GM19452 (cell line): ENCODE measurements around the gene CTSL.

Source experiments
- ATAC-seq: cut with Tn5 transposase; IDR thresholded peaks from one replicate; pipeline ENCODE4 v1.9.1; 2021; ENCODE audit not compliant: unreplicated experiment

CTSL gene

DNA sequence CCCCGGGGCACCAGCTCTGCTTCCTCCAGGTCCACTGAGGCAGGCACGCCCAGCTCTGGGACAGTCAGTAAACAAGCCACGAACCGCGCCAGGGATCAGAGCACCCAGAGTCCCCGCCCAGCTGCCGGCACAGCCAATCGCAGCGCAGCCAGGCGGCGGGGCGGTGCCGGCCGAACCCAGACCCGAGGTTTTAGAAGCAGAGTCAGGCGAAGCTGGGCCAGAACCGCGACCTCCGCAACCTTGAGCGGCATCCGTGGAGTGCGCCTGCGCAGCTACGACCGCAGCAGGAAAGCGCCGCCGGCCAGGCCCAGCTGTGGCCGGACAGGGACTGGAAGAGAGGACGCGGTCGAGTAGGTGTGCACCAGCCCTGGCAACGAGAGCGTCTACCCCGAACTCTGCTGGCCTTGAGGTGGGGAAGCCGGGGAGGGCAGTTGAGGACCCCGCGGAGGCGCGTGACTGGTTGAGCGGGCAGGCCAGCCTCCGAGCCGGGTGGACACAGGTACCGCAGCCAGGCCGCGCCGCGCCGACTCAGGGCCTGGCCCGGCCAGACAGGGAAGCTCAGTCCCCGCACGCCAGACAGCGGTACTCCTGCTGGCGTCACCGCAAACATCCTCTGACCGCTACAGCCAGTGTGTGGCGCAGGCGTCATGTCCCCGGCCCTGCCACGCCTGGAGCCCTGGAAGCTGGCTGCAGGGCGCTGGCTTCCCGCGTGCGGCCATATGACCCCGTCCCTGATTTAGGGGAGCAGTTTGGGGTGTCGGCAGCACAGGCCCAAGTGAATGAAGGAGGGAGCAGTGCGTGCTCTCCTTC, at the start of gene CTSL:
Gene CTSL, plus strand, starts transcription at position 220 of the 810 bp plus-strand sequence. CDS start 1,485 bp downstream, outside the sequence.
- ATAC-seq: no peak

DNA sequence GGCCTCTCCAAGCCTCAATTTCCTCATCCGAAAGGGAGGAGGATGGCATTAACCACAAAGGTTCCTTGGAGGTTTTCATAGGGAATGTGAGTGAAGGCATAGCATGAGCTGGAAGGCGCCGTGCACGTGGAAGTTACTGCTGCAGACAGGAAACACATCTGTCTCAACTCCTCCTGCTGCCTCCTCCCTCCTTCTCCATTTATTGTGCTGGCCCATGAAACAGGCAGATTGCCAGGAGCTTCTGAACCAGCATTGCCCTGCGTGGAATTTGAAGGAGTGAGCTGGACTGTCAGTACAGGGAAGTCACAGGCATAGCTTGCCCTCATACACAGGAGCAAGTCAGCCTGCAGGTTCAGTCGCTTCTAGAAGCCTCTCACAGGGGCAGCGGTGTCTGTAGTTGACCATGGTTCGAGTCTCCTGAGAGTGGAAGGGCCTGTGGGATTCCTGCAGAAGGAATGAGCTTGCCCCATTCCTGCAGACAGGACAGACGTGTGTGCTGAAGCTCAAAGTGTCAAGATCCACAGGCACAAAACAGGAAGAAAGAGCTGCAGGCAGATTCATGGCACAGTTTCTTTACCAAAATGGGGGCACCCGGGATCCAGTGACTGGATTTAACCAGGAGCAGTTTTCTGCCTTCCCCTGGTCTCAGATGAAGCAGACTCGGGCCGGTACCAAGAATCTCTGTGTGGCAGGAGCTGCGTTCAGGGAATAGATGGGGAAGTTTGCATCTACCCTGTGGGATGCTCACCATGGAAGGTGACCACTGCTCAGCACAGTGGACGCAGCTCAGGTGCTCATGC, 48.7 kb upstream of the CTSL start:
- ATAC-seq: no peak

DNA sequence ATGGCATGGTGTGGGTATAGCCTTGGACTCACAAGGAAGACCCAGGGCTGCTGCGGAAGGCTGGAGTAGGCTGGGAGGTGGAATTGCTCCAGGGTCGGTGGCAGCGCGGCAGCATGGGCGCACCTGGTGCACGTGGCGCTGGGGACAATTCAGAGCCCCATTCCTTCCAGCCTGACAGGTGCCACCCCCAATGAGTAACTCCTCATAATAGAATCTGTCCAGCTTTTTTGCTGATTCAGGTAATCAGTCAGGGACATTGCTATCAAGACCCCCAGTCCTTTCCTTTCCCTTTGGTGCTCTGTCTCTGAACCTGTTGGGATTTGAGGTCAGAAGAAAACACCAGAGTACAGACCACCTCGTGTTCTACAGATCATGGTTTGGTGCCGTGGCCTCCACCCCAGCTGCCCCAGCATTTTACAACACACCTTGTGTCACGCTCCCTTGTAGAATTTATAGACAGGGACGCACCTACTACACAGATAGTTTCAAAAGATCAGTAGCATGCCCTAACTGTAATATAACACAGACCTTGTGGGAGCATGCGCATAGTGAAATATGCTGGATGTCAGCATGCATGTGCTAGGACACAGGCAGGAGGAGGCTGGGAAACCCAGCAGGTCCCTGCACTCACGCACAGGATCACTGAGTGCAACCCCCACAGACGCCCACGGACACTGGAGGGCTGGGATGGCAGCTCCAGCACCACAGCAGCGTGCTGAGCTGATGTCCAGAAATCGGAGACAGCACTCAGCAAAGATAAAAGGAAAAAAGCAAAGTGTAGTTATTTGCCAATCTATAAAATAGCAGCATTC, 47.9 kb upstream of the CTSL start:
- ATAC-seq: no peak

DNA sequence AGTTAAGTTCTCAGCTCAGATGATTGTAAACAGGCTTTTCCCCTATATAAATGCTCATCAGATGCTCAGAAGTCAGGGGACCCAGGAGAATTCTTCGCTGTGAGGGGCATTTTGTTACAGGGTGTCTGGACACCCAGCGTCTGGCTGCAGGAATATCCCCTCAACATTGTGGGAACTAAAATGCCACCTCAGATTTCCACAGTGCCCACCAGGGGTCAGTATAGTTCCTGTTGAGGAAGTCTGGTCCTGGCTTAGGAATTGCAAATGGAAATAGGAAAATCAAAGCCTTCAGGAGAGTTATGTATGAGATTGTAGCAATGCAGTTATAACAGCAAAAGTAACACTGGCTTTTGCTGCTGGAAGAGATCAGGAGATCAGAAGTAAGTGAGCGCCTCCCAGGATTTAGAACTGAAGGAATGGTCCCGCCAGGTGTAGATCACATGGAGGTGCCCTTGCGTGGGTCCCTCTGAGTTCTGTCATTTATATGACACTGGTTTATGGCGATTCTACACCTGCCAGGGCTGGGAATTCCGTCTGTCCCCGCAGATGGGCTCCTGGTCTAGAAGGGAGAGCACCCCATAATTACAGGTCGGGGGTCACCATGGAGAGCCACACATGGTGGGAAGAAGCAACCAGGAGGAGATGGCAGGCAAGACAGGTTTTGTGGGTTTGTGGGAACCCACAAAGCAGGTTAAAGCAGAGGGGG, 47.1 kb upstream of the CTSL start:
- ATAC-seq: no peak

DNA sequence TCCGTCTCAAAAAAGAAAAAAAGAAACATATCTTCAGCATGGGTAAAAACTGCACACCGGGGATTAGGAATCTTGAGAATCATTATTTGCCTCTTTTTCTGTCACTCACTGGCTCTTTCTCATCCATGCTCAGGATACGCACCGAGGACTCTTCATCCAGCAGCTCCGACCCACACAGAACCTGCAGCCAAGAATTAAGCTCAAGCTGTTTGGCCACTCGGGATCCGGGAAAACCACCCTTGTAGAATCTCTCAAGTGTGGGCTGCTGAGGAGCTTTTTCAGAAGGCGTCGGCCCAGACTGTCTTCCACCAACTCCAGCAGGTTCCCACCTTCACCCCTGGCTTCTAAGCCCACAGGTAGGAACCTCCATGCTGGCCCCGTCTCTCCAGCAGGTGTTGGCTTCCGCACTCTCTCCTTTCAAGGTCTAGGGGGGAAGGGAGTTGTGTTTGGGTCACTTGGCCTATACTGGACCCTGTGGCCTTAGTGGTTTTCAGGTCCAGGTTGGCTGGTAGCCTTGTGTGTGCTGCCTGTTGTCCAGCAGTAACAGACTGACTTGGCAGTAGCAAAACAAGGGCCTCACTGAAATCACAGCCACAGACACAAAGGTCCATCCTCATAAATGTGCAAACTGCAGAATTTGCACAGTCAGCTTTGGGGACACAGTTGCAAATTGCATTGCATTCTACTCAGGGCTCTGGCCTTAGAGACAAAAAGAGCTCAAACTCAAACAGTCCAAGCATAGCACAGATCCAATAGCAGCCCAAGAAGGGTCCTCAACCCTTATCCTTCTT, 44.5 kb upstream of the CTSL start:
- ATAC-seq: no peak

DNA sequence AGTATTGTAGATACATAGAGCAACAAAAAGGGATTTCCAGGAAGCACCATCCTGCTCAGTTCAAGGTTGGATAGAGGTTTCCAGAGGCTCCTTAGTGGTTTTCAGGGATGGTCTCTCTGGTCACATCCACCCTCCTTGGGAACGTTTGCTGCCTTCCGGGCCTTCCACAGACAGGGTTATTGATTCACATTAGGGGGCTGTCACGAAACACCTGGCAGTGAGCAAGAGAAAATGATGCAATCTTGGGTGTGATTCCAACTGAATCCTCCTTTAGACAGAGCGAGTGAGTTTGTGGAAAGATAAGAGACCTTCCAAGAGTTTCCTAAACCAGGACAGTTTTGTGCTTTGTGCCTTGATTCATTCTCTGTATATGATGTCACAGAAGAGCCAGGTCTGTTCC, 43.8 kb upstream of the CTSL start:
- no peak for ATAC-seq

DNA sequence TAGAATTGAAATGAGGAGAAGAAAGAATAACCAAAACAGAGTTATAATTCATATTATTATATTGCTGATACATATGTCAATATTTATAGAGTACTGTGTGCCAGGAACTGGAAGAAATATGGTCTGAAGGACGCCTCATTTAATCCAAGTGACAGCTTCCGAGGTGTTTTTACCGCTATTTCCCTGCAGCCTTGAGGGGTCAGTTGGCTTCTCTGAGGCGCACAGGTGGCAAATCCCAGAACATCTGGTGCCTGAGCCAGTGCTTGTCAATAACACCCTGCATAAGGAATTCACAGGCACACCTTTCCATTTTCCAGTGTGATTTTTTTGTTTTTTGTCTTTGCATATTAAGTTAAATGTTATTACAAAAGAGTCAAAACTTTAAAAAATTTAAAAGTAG, 43.3 kb upstream of the CTSL start:
- ATAC-seq: no peak

DNA sequence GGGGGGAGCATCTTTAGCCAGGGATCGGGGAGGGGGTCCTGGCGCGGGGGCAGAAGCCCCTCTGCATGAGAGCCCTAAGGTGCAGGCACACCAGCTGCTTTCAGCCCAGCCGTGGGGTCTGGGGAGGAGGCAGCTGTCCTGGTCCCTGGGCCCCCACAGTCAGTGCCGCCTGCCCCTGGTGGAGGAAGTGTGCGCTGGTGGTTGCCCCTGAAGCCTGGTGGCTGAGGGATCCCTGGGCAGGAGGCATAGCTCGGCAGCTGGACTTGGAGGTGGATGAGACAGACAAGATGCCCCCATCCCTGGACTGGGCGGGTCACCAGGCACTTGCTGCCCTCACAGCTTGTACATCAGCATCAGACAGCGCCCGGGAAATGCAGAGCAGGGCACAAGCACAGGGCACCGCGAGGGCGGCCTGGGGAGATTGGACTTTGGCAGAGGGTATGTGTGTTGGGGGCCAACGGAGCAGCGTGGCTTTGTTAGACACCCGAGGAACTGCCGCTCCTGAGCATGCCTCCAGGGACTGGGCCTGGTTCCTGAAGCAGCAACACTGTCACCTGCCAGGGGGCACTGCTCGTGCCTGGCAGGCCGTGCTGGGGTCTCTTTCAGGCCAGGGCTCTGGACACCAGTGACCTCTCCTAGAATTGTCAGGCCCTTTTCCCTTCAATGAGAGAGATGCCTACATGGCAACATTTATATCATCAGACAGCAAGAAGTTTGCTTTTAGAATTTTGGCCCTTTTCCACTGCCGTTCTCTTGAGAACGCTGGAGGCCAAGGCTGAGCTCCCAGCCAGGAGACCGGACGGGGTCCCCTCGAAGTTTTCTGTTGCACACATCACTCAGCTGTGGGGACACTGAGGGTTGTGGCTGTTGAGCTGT, 41.9 kb upstream of the CTSL start:
- ATAC-seq: no peak

DNA sequence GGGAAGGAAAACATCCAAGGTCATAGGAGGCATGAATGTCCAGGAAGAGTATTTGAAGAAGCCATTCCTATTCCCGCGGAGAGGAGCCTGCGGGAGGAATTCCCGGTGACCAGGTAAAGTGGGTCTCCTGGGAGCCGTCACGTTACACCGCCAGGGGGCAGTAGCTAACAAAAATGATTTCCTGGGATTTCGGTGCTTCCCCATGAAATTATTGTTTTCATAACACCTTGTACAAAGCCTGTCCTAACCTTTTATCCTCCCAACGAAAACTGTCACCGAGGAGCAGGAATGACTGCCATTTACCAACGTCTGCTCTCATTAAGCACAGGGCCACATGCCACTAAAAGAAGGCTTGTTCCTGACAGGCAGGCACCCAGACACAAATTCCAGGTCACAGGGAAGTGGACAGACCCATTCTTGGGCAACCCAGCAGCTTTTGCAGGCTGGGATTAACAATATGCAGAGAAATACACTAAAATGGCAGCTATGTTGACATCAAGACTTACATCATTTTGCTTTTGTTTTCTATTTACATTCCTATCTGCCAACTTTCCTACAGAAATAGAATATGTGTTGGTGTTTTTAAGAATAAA, 41.2 kb upstream of the CTSL start:
- ATAC-seq: no peak

DNA sequence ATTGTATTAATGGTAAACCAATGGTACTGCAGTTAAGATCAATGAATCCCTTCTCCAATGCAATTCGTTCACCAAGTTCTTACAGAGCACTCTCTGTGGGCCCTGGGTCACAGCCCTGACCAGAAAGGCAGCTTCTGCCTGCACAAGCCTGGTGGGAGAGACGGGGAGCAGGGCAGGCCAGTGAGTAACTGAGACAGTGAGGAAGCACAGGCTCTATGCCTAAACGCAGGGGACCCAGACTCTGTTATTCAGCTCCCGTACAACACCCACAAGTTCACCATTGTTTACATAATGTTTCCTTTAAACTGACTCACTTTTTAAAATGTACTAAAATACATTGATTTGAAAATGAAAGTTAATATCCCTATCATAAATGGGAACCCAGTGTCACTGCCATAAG, 40.5 kb upstream of the CTSL start:
- ATAC-seq: no peak

DNA sequence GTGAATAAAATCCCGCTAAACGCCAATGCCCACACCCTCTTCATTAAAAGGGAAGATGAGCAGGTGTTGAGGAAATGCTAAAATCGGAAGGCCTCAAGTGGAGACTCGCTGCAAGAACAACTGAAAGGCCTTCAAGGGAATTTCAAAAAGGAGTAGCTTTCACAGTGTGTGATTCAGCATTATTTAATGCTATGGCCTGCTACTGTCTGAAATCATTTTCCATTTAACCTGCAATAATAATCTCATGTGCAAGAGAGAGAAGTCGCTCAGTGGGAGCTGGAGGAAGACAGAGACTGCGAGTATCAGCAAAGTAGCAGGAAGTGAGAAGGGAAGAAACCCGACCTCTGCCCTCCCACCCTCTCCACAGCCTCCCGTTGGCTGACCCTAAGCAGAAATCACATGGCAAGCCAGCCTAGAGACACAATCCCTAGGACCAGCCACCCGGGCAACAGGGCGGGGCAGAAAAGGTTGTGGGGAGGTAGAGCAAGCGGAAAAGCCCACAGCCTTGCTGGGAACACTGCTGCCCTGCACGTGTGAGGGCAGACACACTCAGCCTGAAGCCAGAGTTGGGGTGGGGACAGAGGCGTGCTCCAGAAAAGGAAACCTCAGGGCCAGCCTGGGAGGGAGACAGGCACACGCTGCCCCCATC, 39.9 kb upstream of the CTSL start:
- no peak for ATAC-seq

DNA sequence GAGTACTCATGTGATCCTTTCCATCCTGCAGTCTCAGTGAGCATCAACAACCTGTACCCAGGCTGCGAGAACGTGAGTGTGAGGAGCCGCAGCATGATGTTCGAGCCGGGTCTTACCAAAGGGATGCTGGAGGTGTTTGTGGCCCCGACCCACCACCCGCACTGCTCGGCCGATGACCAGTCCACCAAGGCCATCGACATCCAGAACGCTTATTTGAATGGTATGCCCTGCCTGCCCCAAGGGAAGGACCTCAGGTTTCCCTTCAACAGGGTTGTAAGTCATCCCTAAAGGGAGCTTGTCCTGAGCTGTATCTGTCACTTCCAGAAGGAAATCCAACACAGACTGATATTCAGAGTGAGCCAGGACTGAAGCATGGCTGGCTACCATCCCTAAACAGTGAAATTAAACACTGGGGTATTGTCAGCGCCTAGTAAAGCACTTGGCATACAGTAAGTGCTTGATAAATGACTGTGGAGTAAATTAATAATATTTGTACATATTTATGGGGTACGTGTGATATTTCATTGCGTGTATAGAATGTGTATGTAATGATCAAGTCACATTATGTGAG, 39.3 kb upstream of the CTSL start:
- ATAC-seq: no peak

DNA sequence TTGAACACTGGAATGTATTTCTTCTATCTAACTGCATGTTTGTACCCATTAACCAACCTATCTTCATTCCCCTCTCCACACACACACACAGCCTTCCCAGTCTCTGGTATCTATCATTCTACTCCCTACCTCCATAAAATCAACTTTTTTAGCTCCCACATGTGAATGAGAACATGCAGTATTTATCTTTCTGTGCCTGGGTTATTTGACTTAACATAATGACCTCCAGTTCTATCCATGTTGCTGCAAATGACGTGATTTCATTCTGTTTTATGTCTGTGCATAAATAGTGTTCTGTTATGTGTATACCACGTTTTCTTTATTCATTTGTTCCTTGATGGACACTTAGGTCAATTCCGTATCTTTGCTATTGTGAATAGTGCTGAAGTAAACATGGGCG, 38.7 kb upstream of the CTSL start:
- no peak for ATAC-seq

DNA sequence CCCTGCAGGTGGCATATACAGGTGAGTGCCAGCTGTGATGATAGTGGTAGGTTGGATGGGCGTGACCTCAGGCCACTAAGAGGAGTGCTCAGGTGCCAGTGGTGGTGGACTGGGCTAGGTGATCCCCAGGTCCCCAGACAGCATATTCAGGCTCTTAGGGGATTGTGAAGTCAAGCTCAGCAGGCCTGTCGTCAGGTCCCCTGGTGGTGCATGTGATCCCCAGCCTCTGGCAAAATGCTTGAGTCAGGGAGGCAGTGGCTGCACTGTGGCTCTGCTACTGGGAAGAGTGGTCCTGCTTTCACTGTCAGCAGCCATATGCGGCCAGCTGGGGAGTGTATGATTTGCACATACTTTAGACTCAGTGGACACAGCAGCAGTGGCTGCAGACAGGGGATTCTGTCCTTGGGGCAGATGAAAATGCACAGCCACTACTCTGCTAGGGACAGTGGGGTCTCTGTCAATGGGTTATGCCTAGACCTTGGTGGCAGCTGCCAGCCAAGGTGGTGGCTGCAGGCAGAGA, 31.6 kb upstream of the CTSL start:
- ATAC-seq: no peak

DNA sequence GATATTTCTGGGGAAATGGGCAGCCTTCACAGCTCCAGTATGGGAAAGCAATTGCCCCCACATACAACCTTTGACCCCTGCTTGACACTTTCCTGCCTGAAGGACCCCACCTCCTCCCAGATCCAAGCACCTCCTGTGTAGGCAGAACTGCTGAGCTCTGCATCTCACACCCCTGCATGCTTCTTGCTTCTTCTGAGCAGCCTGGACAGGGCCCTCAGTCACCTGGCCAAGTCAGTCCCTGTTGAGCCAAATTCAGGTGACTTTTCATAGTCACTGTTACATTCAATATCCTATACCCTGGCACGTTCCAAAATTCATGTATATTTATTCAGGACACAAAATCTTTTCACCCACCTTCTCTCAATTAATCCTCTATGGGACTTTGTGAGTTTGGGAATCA, 30.4 kb upstream of the CTSL start:
- no peak for ATAC-seq

DNA sequence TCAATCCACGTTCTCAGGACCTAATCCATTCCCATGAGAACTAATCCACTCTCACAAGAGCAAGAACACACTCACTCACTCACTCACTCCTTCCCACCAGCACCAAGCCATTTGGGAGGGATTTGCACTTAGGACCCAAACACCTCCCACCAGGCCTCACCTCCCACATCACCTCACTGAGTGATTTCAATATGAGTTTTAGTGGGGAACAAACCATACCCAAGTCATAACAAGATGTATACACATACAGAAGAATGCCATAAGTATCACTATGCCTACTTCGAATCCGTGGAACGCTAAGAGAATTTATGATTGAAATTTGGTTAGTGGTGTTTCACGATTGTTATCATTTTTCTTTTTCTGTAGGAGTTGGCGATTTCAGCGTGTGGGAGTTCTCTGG, 29.3 kb upstream of the CTSL start:
- no peak for ATAC-seq

DNA sequence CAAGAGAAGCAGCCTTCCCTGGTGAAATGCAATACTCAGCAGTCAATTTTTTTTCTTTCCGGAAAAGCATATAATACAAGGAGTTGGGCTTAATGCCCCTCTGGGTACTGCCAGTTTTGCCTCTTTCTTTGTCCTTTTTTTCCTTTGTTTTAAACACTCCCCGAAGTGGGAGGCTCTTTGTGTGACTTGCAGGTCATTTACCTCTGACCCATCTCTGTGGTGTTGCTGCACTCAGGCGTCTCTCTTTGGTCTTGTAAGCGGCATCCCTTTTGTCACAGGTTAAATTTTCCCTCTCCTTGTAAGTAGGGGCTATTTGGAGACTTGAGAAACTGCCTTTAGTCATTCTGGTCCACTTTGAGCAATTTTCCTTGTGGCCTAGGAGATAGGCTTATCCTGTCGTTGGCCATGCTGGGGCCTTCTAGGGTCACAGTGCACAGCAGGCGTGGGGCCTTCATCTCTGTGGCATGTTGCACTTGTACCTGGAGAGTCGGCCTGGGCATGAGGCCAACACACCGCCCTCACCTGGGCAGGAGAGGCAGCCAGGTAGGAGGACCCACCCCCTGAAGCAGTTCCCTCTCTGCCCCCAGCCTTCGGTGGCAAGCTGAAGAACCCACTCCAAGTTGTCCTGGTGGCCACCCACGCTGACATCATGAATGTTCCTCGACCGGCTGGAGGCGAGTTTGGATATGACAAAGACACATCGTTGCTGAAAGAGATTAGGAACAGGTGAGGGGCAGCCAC, 27.7 kb upstream of the CTSL start:
- no peak for ATAC-seq
